HL-60 (cell line): Measurements from ENCODE around the gene SPNS2.

Experiments
- DNase-seq, 2 experiments: peaks; one replicate each; pipeline ENCODE4 v3.0.0-alpha.2; 2010 to 2020; ENCODE audit warnings: low read depth in 1 of 2, low spot score in 1 of 2
- H3K27ac ChIP-seq: fragments of 250-450 bp; sonication (Bioruptor Pico); replicated peaks from 2 replicates; pipeline ENCODE4 v1.5.1; 2020; ENCODE audit warnings: mild to moderate bottlenecking, moderate library complexity
- H3K27me3 ChIP-seq: fragments of 250-450 bp; sonication (Bioruptor Pico); 2 replicates; pipeline ENCODE4 v1.5.1; 2021; ENCODE audit warnings: mild to moderate bottlenecking, moderate library complexity; ENCODE audit not compliant: insufficient read depth, poor library complexity, severe bottlenecking
- H3K4me3 ChIP-seq: replicated peaks from 2 replicates; pipeline ENCODE4 v1.5.1; 2011; ENCODE audit warnings: mild to moderate bottlenecking, control low read depth, low read length; ENCODE audit not compliant: insufficient read depth
- CTCF ChIP-seq: IDR thresholded peaks from one replicate; pipeline ENCODE4 v1.5.1; 2011; ENCODE audit warnings: low read length, control low read depth, inconsistent platforms; ENCODE audit not compliant: insufficient read depth
- GABPA ChIP-seq: IDR thresholded peaks from 2 replicates; pipeline ENCODE4 v1.6.1; 2012; ENCODE audit warnings: low read depth
- POLR2AphosphoS5 ChIP-seq: IDR thresholded peaks from 2 replicates; pipeline ENCODE4 v1.6.1; 2012; ENCODE audit warnings: low read depth
- REST ChIP-seq: IDR thresholded peaks from 2 replicates; pipeline ENCODE4 v1.6.1; 2012; ENCODE audit warnings: low read depth; ENCODE audit not compliant: insufficient replicate concordance
- SPI1 ChIP-seq: IDR thresholded peaks from 2 replicates; pipeline ENCODE4 v1.6.1; 2012; ENCODE audit warnings: low read depth, mild to moderate bottlenecking, borderline replicate concordance

SPNS2 gene

GRCh38 chr17:4467287-4467686 is 31.4 kb upstream of the SPNS2 start:
- no peak overlapping the region for H3K27ac ChIP-seq
- H3K27me3 ChIP-seq, result no peaks in the 10 kb centered on the region
- H3K4me3 ChIP-seq, result no peak overlapping the region
- no peak for TF ChIP-seq POLR2AphosphoS5
- TF ChIP-seq REST, result no peak
- no peak for TF ChIP-seq CTCF
- TF ChIP-seq SPI1, result no peak
- TF ChIP-seq GABPA, result no peak
- no peak for DNase-seq

GRCh38 chr17:4469552-4469951 is 29.1 kb upstream of the SPNS2 start:
- Histone ChIP-seq H3K27me3 (no peaks in the 10 kb centered on the region), H3K4me3 (no peak overlapping the region), H3K27ac (no peak overlapping the region)
- DNase-seq, result no peak
- TF ChIP-seq POLR2AphosphoS5 (no peak), SPI1 (no peak), REST (no peak), CTCF (no peak), GABPA (no peak)

- no peaks in the 10 kb centered on the region for H3K27me3 ChIP-seq
- no peak overlapping the region for H3K4me3 ChIP-seq
- H3K27ac ChIP-seq, result no peak overlapping the region
- no peak for DNase-seq
- TF ChIP-seq SPI1, result no peak
- TF ChIP-seq POLR2AphosphoS5, result no peak
- no peak for TF ChIP-seq GABPA
- TF ChIP-seq REST, result no peak
- TF ChIP-seq CTCF, result no peak
Observed at GRCh38 chr17:4472286-4472685, 26.4 kb upstream of the SPNS2 start.
